ENCODE results near the gene CACNA1D.
"Not testable (repeated sequence)": the region's sequence is repeated elsewhere in the genome, so short reads cannot be mapped to it uniquely, and the experiment has no call there.

The CACNA1D gene

GRCh38 chr3:53617893-53618523 lies 123.6 kb downstream of the CACNA1D start:
- FAIRE-seq, result no peak

- FAIRE-seq, result no peak
Observed at GRCh38 chr3:53618524-53618906, 124.1 kb downstream of the CACNA1D start.

- no peak for FAIRE-seq
Observed at GRCh38 chr3:53618936-53619335, 124.5 kb downstream of the CACNA1D start.

- no peak for FAIRE-seq
Observed at GRCh38 chr3:53624061-53624857, 129.8 kb downstream of the CACNA1D start.

- FAIRE-seq, result no peak
Observed at GRCh38 chr3:53626876-53627275, 132.5 kb downstream of the CACNA1D start.

GRCh38 chr3:53628536-53629401 lies 134.4 kb downstream of the CACNA1D start:
- FAIRE-seq, result no peak

- no peak for FAIRE-seq
Observed at GRCh38 chr3:53629402-53629723, 135.0 kb downstream of the CACNA1D start.

- FAIRE-seq, result no peak
Observed at GRCh38 chr3:53630547-53630946, 136.1 kb downstream of the CACNA1D start.

GRCh38 chr3:53633197-53633787 lies 138.9 kb downstream of the CACNA1D start:
- FAIRE-seq, result no peak

- FAIRE-seq, result no peak
Observed at GRCh38 chr3:53635041-53635440, 140.6 kb downstream of the CACNA1D start.

GRCh38 chr3:53638806-53639205 lies 144.4 kb downstream of the CACNA1D start:
- FAIRE-seq, result not testable (repeated sequence)

GRCh38 chr3:53641397-53641796 lies 147.0 kb downstream of the CACNA1D start:
- FAIRE-seq, result no peak

GRCh38 chr3:53642211-53642610 lies 147.8 kb downstream of the CACNA1D start:
- no peak for FAIRE-seq

GRCh38 chr3:53643757-53644156 lies 149.3 kb downstream of the CACNA1D start:
- no peak for FAIRE-seq

- no peak for FAIRE-seq
Observed at GRCh38 chr3:53645754-53646153, 151.3 kb downstream of the CACNA1D start.

- no peak for FAIRE-seq
Observed at GRCh38 chr3:53646723-53647122, 152.3 kb downstream of the CACNA1D start.

- FAIRE-seq, result no peak
Observed at GRCh38 chr3:53649816-53650215, 155.4 kb downstream of the CACNA1D start.

GRCh38 chr3:53650424-53650823 lies 156.0 kb downstream of the CACNA1D start:
- no peak for FAIRE-seq

GRCh38 chr3:53650928-53651661 lies 156.7 kb downstream of the CACNA1D start:
- FAIRE-seq, result no peak

- no peak for FAIRE-seq
Observed at GRCh38 chr3:53651927-53652326, 157.5 kb downstream of the CACNA1D start.

- no peak for FAIRE-seq
Observed at GRCh38 chr3:53657651-53658050, 163.2 kb downstream of the CACNA1D start.

- FAIRE-seq, result no peak
Observed at GRCh38 chr3:53658613-53659193, 164.3 kb downstream of the CACNA1D start.
